Erythroblast (primary cell): ENCODE data around the gene TMEM240.
"Not testable (repeated sequence)": the region's sequence is repeated elsewhere in the genome, so short reads cannot be mapped to it uniquely, and the experiment has no call there.

ENCODE experiments used
- GATA1 ChIP-seq: IDR thresholded peaks from 2 replicates; pipeline ENCODE4 v1.6.1; 2011; ENCODE audit warnings: low read depth, mild to moderate bottlenecking, control low read depth, low read length, moderate library complexity
- POLR2A ChIP-seq: IDR thresholded peaks from 2 replicates; pipeline ENCODE4 v1.6.1; 2011; ENCODE audit warnings: mild to moderate bottlenecking, low read length

DNA sequence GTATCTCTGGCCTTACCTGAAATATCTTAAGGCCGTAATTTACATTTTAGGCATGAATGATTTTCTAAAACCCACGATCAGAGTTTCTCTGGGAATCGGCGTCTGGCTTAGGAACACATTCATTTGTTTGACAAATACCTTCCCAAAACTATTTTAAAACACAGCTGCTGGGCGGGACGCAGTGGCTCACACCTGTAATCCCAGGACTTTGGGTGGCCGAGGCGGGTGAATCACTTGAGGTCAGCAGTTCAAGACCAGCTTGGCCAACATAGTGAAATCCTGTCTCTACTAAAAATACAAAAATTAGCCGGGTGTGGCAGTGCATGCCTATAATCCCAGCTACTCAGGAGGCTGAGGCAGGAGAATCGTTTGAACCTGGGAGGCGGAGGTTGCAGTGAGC is 16.5 kb upstream of the TMEM240 start:
- not testable (repeated sequence) for TF ChIP-seq POLR2A, GATA1
